Endometrial microvascular endothelial cells (primary cell): ENCODE results near the gene SUDS3. TPM values are rescaled to one million over a fixed set of nuclear protein-coding genes. Genes with fewer than 3 reads are reported as not detected.

Experiments
- in situ Hi-C: cut with HindIII; loops from 2 replicates; pipeline ENCODE4 v1.10.0; 2017; ENCODE audit warnings: low sequenced_read_pairs, low pct_unique_long_range_greater_than_20kb; ENCODE audit errors: inconsistent ontology term
- total RNA-seq: library from RNA; depleted of rRNA; stranded (reverse); fragments of >200 nt; gene quantifications from one replicate; pipeline ENCODE4 v1.2.3, GENCODE V29; 2015; ENCODE audit errors: inconsistent ontology term

The SUDS3 gene
- total RNA-seq, 1 donor from 2014 or later, result 17.7 TPM

GRCh38 chr12:118354903-118355302, 21.5 kb upstream of the SUDS3 start:
- in situ Hi-C loops, result no loop called here

- in situ Hi-C loops, result no loop called here
Observed at GRCh38 chr12:118355843-118356242, 20.5 kb upstream of the SUDS3 start.

- in situ Hi-C loops, result no loop called here
Observed at GRCh38 chr12:118356809-118357256, 19.5 kb upstream of the SUDS3 start.

GRCh38 chr12:118357257-118358007, 18.9 kb upstream of the SUDS3 start:
- in situ Hi-C loops, result no loop called here

- in situ Hi-C loops, result no loop called here
Observed at GRCh38 chr12:118358008-118358359, 18.4 kb upstream of the SUDS3 start.

- in situ Hi-C loops, result no loop called here
Observed at GRCh38 chr12:118358612-118359540, 17.5 kb upstream of the SUDS3 start.

GRCh38 chr12:118359541-118359915, 16.8 kb upstream of the SUDS3 start:
- in situ Hi-C loops, result no loop called here

- in situ Hi-C loops, result no loop called here
Observed at GRCh38 chr12:118361092-118361404, 15.3 kb upstream of the SUDS3 start.

GRCh38 chr12:118361889-118362288, 14.5 kb upstream of the SUDS3 start:
- in situ Hi-C loops, result no loop called here

GRCh38 chr12:118368821-118369220, 7.5 kb upstream of the SUDS3 start:
- in situ Hi-C loops, result no loop called here

GRCh38 chr12:118370601-118371000, 5.8 kb upstream of the SUDS3 start:
- in situ Hi-C loops, result loop anchor here (10.0 kb wide), 1 partner anchor 186 kb away; no protein-coding TSS in a partner anchor

- in situ Hi-C loops, result loop anchor here (10.0 kb wide), 1 partner anchor 187 kb away; no protein-coding TSS in a partner anchor
Observed at GRCh38 chr12:118371321-118372282, 4.8 kb upstream of the SUDS3 start.

GRCh38 chr12:118372541-118373495, 3.5 kb upstream of the SUDS3 start, which contains the start of gene TAOK3:
TAOK3 (minus strand) TSS chr12:118372907; CDS start chr12:118255567, 117,340 bp downstream.
- in situ Hi-C loops, result loop anchor here (10.0 kb wide), 1 partner anchor 188 kb away; no protein-coding TSS in a partner anchor

- in situ Hi-C loops, result loop anchor here (10.0 kb wide), 1 partner anchor 189 kb away; no protein-coding TSS in a partner anchor
Observed at GRCh38 chr12:118373616-118374015, 2.7 kb upstream of the SUDS3 start.

- in situ Hi-C loops, result loop anchor here (10.0 kb wide), 1 partner anchor 189 kb away; no protein-coding TSS in a partner anchor
Observed at GRCh38 chr12:118374126-118374725, 2.1 kb upstream of the SUDS3 start.

- in situ Hi-C loops, result loop anchor here (10.0 kb wide), 1 partner anchor 190 kb away; no protein-coding TSS in a partner anchor
Observed at GRCh38 chr12:118374909-118375308, 1.4 kb upstream of the SUDS3 start.

GRCh38 chr12:118375348-118375747, 1.0 kb upstream of the SUDS3 start:
- in situ Hi-C loops, result loop anchor here (10.0 kb wide), 1 partner anchor 191 kb away; no protein-coding TSS in a partner anchor
